OCI-LY1 (cell line): Measurements from ENCODE around the gene NOD2.

Experiments used
- H2AFZ ChIP-seq: fragments of 200-600 bp; sonication (generic), shearing (Covaris generic); 2 replicates; pipeline ENCODE4 v1.6.0; 2014; ENCODE audit warnings: antibody characterized with exemption, mild to moderate bottlenecking, low read length
- H3F3A ChIP-seq: fragments of 200-600 bp; sonication (generic), shearing (Covaris generic); 2 replicates; pipeline ENCODE4 v1.6.0; 2014; ENCODE audit warnings: mild to moderate bottlenecking, antibody characterized with exemption, low read length, moderate library complexity; ENCODE audit not compliant: insufficient read depth
- H3K27ac ChIP-seq: fragments of 200-600 bp; sonication (generic); 2 replicates; pipeline ENCODE4 v1.5.1; 2014; ENCODE audit warnings: low read length, mixed run types, mild to moderate bottlenecking, low read depth; ENCODE audit not compliant: poor library complexity, severe bottlenecking
- H3K27me3 ChIP-seq: fragments of 200-600 bp; sonication (generic); 2 replicates; pipeline ENCODE4 v1.6.0; 2014; ENCODE audit warnings: antibody characterized with exemption, mild to moderate bottlenecking, low read length, moderate library complexity; ENCODE audit not compliant: insufficient read depth
- H3K36me3 ChIP-seq: fragments of 200-600 bp; sonication (generic); 2 replicates; pipeline ENCODE4 v1.6.1; 2014; ENCODE audit warnings: mild to moderate bottlenecking, antibody characterized with exemption, low read length, moderate library complexity, mixed read lengths; ENCODE audit not compliant: insufficient read depth
- H3K4me1 ChIP-seq: fragments of 200-600 bp; sonication (generic); 2 replicates; pipeline ENCODE4 v1.5.1; 2014; ENCODE audit warnings: mild to moderate bottlenecking, low read length, moderate library complexity; ENCODE audit not compliant: insufficient read depth, severe bottlenecking
- H3K4me2 ChIP-seq: fragments of 200-600 bp; sonication (generic), shearing (Covaris generic); 2 replicates; pipeline ENCODE4 v1.6.1; 2014; ENCODE audit warnings: low read length
- H3K4me3 ChIP-seq: fragments of 200-600 bp; sonication (generic); 2 replicates; pipeline ENCODE4 v1.5.1; 2014; ENCODE audit warnings: low read length, low read depth, mild to moderate bottlenecking, mixed read lengths; ENCODE audit not compliant: poor library complexity, severe bottlenecking
- H3K79me2 ChIP-seq: fragments of 200-600 bp; shearing (Covaris generic); 2 replicates; pipeline ENCODE4 v1.6.1; 2016; ENCODE audit warnings: mixed run types, low read length, mixed read lengths; ENCODE audit not compliant: insufficient read depth
- H3K9ac ChIP-seq: fragments of 200-600 bp; sonication (generic), shearing (Covaris generic); 2 replicates; pipeline ENCODE4 v1.6.1; 2014; ENCODE audit warnings: mild to moderate bottlenecking, low read length, mixed read lengths
- H3K9me2 ChIP-seq: fragments of 200-600 bp; sonication (generic), shearing (Covaris generic); 2 replicates; pipeline ENCODE4 v1.6.1; 2014; ENCODE audit warnings: low read depth, mild to moderate bottlenecking, low read length, mixed read lengths
- H3K9me3 ChIP-seq: fragments of 200-600 bp; shearing (Covaris generic); 2 replicates; pipeline ENCODE4 v1.6.1; 2014; ENCODE audit warnings: low read length, mixed read lengths
- H4K20me1 ChIP-seq: fragments of 200-600 bp; sonication (generic), shearing (Covaris generic); 2 replicates; pipeline ENCODE4 v1.6.0; 2016; ENCODE audit warnings: mild to moderate bottlenecking, low read length; ENCODE audit not compliant: insufficient read depth
- EZH2 ChIP-seq: fragments of 200-600 bp; sonication (generic), shearing (Covaris generic); IDR thresholded peaks from 2 replicates; pipeline ENCODE4 v1.8.0; 2017; ENCODE audit warnings: borderline replicate concordance, mixed run types, mild to moderate bottlenecking, antibody characterized with exemption, low read length, moderate library complexity, mixed read lengths
- TF ChIP-seq, protein P1 (sequence below): fragments of 200-600 bp; sonication (generic), shearing (Covaris generic); IDR thresholded peaks from 2 replicates; pipeline ENCODE4 v1.5.1; 2017; ENCODE audit warnings: mild to moderate bottlenecking, antibody characterized with exemption, low read length, moderate library complexity, mixed read lengths

Gene NOD2

DNA sequence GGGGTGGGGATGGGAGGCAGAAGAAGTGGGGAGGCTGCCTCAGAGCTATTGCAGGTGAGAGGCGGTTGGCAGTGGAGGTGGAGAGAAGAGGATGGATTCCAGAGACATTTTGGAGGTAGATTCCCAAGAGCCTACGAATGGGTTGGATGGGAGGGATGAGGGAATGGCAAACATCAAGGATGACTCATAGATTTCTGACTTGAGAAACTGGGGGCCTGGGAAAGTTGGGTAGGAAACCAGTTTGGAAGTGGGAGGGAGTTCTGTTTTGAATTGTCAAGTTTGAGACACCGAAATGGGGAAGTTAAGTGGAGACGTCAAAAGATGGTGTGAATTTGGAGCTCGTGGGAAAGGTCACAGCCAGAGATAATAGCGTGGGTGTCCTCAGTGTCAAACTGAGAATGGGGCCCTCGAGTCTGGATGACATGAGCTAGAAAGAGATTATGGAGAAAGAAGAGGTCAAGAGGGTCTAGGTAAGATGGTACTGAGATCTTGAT lies 42.3 kb downstream of the NOD2 start:
- no peak for TF ChIP-seq EZH2
- TF ChIP-seq, protein P1, sequence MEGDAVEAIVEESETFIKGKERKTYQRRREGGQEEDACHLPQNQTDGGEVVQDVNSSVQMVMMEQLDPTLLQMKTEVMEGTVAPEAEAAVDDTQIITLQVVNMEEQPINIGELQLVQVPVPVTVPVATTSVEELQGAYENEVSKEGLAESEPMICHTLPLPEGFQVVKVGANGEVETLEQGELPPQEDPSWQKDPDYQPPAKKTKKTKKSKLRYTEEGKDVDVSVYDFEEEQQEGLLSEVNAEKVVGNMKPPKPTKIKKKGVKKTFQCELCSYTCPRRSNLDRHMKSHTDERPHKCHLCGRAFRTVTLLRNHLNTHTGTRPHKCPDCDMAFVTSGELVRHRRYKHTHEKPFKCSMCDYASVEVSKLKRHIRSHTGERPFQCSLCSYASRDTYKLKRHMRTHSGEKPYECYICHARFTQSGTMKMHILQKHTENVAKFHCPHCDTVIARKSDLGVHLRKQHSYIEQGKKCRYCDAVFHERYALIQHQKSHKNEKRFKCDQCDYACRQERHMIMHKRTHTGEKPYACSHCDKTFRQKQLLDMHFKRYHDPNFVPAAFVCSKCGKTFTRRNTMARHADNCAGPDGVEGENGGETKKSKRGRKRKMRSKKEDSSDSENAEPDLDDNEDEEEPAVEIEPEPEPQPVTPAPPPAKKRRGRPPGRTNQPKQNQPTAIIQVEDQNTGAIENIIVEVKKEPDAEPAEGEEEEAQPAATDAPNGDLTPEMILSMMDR: no peak
- H3K79me2 ChIP-seq: no peaks in the 10 kb centered on the region
- H3K4me3 ChIP-seq: no peak overlapping the region
- no peaks in the 10 kb centered on the region for H3K27me3 ChIP-seq
- no peaks in the 10 kb centered on the region for H3K4me1 ChIP-seq
- no peaks in the 10 kb centered on the region for H3K36me3 ChIP-seq
- H2AFZ ChIP-seq: no peak overlapping the region
- H3K27ac ChIP-seq: no peak overlapping the region
- H3K9ac ChIP-seq: no peak overlapping the region
- no peaks in the 10 kb centered on the region for H3K9me2 ChIP-seq
- no peaks in the 10 kb centered on the region for H3K9me3 ChIP-seq
- no peaks in the 10 kb centered on the region for H4K20me1 ChIP-seq
- no peaks in the 10 kb centered on the region for H3F3A ChIP-seq
- no peak overlapping the region for H3K4me2 ChIP-seq

GRCh38 chr16:50736448-50736847 lies 43.0 kb downstream of the NOD2 start:
- Histone ChIP-seq H3K4me3 (no peak overlapping the region), H3K4me1 (peaks cover 6% of the 10 kb centered on the region), H3F3A (no peaks in the 10 kb centered on the region), H3K27ac (no peak overlapping the region), H3K36me3 (no peaks in the 10 kb centered on the region), H3K9me3 (no peaks in the 10 kb centered on the region), H3K9me2 (no peaks in the 10 kb centered on the region), H3K9ac (no peak overlapping the region), H3K79me2 (no peaks in the 10 kb centered on the region), H3K4me2 (no peak overlapping the region), H3K27me3 (no peaks in the 10 kb centered on the region), H4K20me1 (no peaks in the 10 kb centered on the region), H2AFZ (no peak overlapping the region)
- TF ChIP-seq EZH2: no peak
- TF ChIP-seq, protein P1: no peak

DNA sequence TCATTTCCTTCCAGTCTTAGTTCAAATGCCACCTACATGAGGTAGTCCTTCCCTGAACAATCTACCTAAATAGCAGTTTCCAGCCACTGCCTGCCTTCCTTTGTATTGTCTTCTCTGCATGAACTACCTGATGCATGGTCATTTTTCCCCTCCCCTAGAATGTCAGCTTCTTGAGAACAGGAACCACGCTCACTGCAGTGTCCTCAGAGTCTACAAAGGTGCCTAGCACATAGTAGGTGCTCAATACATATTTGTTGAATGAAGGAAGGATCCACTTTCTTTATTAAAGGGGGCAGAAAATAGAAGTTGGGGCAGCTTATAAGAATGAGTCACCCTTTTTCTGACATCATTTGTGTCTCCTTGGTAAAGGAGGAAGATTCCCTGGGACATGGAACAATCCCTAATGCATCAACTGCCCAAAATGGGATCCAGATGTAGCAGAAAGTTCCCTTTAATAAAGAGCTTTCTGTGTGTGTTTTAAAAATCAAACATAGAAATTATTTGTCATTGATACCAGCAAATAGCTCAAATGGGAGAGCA lies 44.1 kb downstream of the NOD2 start:
- H3K9ac ChIP-seq: no peak overlapping the region
- H3K27me3 ChIP-seq: no peaks in the 10 kb centered on the region
- H3K4me3 ChIP-seq: no peak overlapping the region

More for the DNA sequence above, 44.1 kb downstream of the NOD2 start:
- H3K9me2 ChIP-seq: no peaks in the 10 kb centered on the region
- H3K4me1 ChIP-seq: peaks cover 6% of the 10 kb centered on the region
- no peak overlapping the region for H2AFZ ChIP-seq
- no peaks in the 10 kb centered on the region for H3K36me3 ChIP-seq
- no peaks in the 10 kb centered on the region for H3K79me2 ChIP-seq
- H3K27ac ChIP-seq: no peak overlapping the region
- TF ChIP-seq EZH2: no peak
- TF ChIP-seq, protein P1: no peak
- no peaks in the 10 kb centered on the region for H4K20me1 ChIP-seq
- H3F3A ChIP-seq: no peaks in the 10 kb centered on the region
- H3K9me3 ChIP-seq: no peaks in the 10 kb centered on the region
- no peak overlapping the region for H3K4me2 ChIP-seq
